Omental fat pad (tissue), 4 donors: Measurements from ENCODE around the gene IFNB1. TPM values are rescaled to one million over a fixed set of nuclear protein-coding genes. Genes with fewer than 3 reads are reported as not detected.

Source experiments
- ATAC-seq: fragments of 150-250 bp; one replicate; pipeline ENCODE4 v1.9.1; 2016; ENCODE audit warnings: mild to moderate bottlenecking, moderate library complexity; ENCODE audit not compliant: low FRiP score
- DNase-seq: peaks from one replicate; pipeline ENCODE4 v3.0.0-alpha.2; 2019; ENCODE audit warnings: low spot score
- CTCF ChIP-seq, 3 donors: fragments of 450-650 bp; IDR thresholded peaks; one replicate each; pipeline ENCODE4 v1.5.1; 2016 to 2017; ENCODE audit warnings: antibody characterized with exemption in 3 of 3, mild to moderate bottlenecking in 3 of 3, moderate library complexity in 2 of 3
- total RNA-seq, 4 donors: library from RNA; depleted of rRNA; stranded (reverse); fragments of >200 nt; gene quantifications; one replicate each; pipeline ENCODE4 v1.1.0, GENCODE V29; 2016

IFNB1 gene
- total RNA-seq, 4 donors from 2014 or later = not detected

GRCh38 chr9:21043841-21044240, 33.9 kb downstream of the IFNB1 start:
- no peak for DNase-seq
- TF ChIP-seq CTCF (IDR thresholded peaks at IDR 0.05) = no peak
- ATAC-seq = no peak

- DNase-seq (no peak), ATAC-seq (no peak)
- TF ChIP-seq CTCF (IDR thresholded peaks at IDR 0.05) = no peak
These were observed 35.3 kb downstream of the IFNB1 start for GRCh38 chr9:21042466-21042865.

- TF ChIP-seq CTCF (IDR thresholded peaks at IDR 0.05) = no peak
- ATAC-seq = no peak
These were observed 38.4 kb downstream of the IFNB1 start for GRCh38 chr9:21039302-21039701.

GRCh38 chr9:21037278-21037677, 40.5 kb downstream of the IFNB1 start:
- DNase-seq = no peak
- ATAC-seq = no peak
- TF ChIP-seq CTCF (IDR thresholded peaks at IDR 0.05) = no peak

More at GRCh38 chr9:21039302-21039701, 38.4 kb downstream of the IFNB1 start:
- DNase-seq = no peak

- DNase-seq (no peak), ATAC-seq (no peak)
- no peak for TF ChIP-seq CTCF (IDR thresholded peaks at IDR 0.05)
These were observed 45.9 kb downstream of the IFNB1 start for GRCh38 chr9:21031808-21032183.

GRCh38 chr9:21031091-21031807, 46.5 kb downstream of the IFNB1 start, which contains the start of gene HACD4:
Gene HACD4 (minus strand): TSS chr9:21031640. CDS start chr9:21031590, 50 bp downstream.
- ATAC-seq = peak; percentile 74
- DNase-seq = no peak

More at GRCh38 chr9:21031091-21031807, 46.5 kb downstream of the IFNB1 start, which contains the start of gene HACD4:
- no peak for TF ChIP-seq CTCF (IDR thresholded peaks at IDR 0.05)
